Heart left ventricle (tissue), 13 donors: Measurements from ENCODE around the gene REEP3.

Experiments
- CTCF ChIP-seq, 12 donors: fragments of 200-600 bp; sonication (generic) in 4 of 12; IDR thresholded peaks; one replicate each; pipeline versions ENCODE4 v1.5.0 to v1.8.0; 2018 to 2022; ENCODE audit warnings: antibody characterized with exemption in 12 of 12, mild to moderate bottlenecking in 5 of 12
- POLR2A ChIP-seq, 2 donors: fragments of 450-650 bp; IDR thresholded peaks; one replicate each; pipeline ENCODE4 v1.6.1; 2017; ENCODE audit warnings: antibody characterized with exemption in 2 of 2, mild to moderate bottlenecking in 2 of 2, moderate library complexity in 2 of 2
- donor health status: ischemic (EF 13 %, LVEDD 7.1; RV severe dilation, severe dysfunction).
- donor health status: DM: no; HTN: yes; CAD: no.
- donor health status: DM: no; HTN: no; CAD: no.
- donor health status: ischemic (EF 25% LVEDD 6.9; RV normal size, moderate dysfunction).
- donor health status: ischemic (EF 25% LVEDD 5.7; RV mildly dilated, moderate dysfunction).
- donor health status: ischemic (EF 35%, LVEDD 5.7; RV mildly dilated, moderate dysfunction).
- donor health status: nonischemic (EF 11% LVEDD 7.7; RV severe dilation, severe dysfunction).
- donor health status: DM: yes; HTN: yes; CAD: no.
- donor health status: PGD.
- donor health status: ischemic (EF 29% LVEDD 5.4; RV normal size, mild dysfunction).
- donor health status: nonischemic (EF 23%, LVEDD 6.1; RV moderate dilation, normal function).

DNA sequence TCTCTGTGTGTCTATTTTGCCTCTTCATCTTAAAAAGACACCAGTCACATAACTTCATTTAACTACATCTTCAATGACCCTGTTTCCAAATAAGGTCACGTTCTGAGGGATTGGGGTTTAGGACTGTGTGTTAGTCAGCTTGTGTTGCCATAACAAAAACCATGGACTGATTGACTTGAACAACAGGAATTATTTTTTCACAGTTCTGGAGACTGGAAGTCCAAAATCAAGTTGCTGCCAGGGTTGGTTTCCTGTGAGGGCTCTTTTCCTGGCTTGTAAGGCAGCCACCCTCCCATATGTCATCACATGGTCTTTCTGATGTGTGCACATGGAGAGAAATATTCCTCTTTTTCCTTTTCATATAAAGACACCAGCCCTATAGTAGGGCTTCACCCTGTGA lies 55.3 kb downstream of the REEP3 start:
- TF ChIP-seq POLR2A (IDR thresholded peaks at IDR 0.05) (no peak), CTCF (IDR thresholded peaks at IDR 0.05) (no peak)
